ENCODE measurements around the gene DNAAF8. TPM values are rescaled to one million over a fixed set of nuclear protein-coding genes. Genes with fewer than 3 reads are reported as not detected.

DNAAF8 gene
- polyA plus RNA-seq, 1 of the 3 experiments (the other 2 are of a cell fraction), result 3.1 TPM

DNA sequence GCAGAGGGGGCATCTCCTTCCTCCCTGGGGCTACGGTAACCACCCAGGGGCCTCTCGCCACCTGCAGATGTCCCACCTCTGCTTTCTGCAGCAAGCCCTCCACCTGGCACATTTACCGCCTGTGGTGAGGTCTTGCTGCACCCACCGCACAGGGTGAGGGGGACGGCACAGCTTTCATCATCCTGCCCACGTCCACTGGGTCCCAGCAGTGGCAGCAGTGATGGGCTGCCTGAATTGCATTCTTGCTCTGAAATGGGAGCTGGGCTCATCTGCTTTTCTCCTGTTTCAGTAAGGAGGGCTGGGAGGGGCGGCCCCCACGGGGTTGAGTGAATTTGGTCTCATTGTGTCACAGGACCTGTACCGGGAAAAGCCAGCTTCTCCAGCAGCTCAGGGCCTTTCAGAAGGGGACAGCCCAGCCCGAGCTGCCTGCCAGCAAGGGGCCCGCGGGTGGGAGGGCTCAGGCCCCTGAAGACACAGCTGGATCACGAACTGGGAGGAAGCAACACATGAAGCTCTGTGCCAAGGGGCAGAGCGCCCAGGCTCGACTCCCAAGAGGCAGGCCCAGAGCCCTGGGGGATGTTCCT, 12.7 kb downstream of the DNAAF8 start (continued):
- TF ChIP-seq SIN3A (IDR thresholded peaks at IDR 0.05; ENCODE audit: borderline replicate concordance, low read depth, low read length) (no peak), JUND (IDR thresholded peaks at IDR 0.05) (no peak)

DNA sequence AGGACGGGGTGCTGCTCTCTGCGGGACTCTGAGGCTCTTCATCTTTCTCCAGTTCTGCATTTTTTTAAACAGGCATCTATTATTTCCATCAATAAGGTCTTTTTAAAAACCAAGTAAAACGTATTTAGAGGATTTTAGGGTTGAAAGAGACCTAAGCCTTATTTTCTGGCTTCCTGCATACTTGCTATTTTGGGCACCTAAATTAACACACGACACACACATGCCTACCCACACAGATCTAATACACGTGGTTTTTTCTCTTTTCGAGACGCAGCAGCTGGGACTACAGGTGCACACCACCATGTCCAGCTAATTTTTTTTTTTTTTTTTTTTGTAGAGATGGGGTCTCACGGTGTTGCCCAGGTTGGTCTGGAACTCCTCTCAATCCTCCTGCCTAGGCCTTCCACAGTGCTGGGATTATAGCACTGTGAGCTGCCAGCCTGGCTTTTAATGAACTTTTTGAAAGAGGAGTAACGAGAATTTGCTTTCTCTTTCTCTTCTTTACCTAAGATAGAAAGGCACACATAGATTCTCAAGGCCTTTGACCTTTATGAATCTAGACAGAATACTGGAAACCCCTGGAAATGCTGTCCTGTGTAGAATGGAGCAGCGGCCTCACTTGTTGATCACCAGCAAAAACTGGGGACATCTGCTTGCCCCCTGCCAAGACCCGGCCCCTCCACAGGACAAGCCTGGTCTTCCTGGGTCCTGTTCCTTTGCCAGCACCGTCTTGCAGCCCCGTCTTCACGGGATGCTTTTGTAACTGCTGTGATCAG, 13.8 kb downstream of the DNAAF8 start:
- 91% methylated on average over 13 of the region's 14 CpGs for WGBS (ENCODE audit: low lambda C conversion rate)
- H3K9me3 ChIP-seq, result no peaks in the 10 kb centered on the region
- DNase-seq, result no peak
- no peak overlapping the region for H3K4me3 ChIP-seq (ENCODE audit: low read depth in 2 of 2, low read length in 1 of 2)
- H3K9me2 ChIP-seq, result no peaks in the 10 kb centered on the region
- no peak overlapping the region for H3K4me2 ChIP-seq
- no peak overlapping the region for H2AFZ ChIP-seq (ENCODE audit: low read depth)
- no peaks in the 10 kb centered on the region for H4K20me1 ChIP-seq (ENCODE audit: insufficient read depth)
- H3K79me2 ChIP-seq (ENCODE audit: insufficient read depth), result no peaks in the 10 kb centered on the region
- H3K27ac ChIP-seq (ENCODE audit: low read depth in 2 of 2, low read length in 1 of 2), result no peak overlapping the region
- POLR2A ChIA-PET, result interaction anchor here (1.1 kb wide), 1 partner anchor 13 kb away, joined by 3 read pairs; no protein-coding TSS in a partner anchor
- no peak overlapping the region for H3K9ac ChIP-seq
- H3K27me3 ChIP-seq (ENCODE audit: insufficient read depth), result no peaks in the 10 kb centered on the region
- peaks cover 9 to 23% of the 10 kb centered on the region in 2 experiments for H3K36me3 ChIP-seq (replicated peaks in 1 of 2; ENCODE audit: control insufficient read depth in 1 of 2, insufficient read depth in 2 of 2, low read length in 1 of 2)
- TF ChIP-seq PBX3 (IDR thresholded peaks at IDR 0.05) (no peak), SIN3A (IDR thresholded peaks at IDR 0.05; ENCODE audit: borderline replicate concordance, low read depth, low read length) (no peak), RCOR1 (IDR thresholded peaks at IDR 0.05; ENCODE audit: low read length) (no peak), RXRA (IDR thresholded peaks at IDR 0.05; ENCODE audit: borderline replicate concordance, low read depth) (no peak), RFX5 (IDR thresholded peaks at IDR 0.05; ENCODE audit: low read length) (no peak)
- CTCF ChIA-PET, result interaction anchor here (1.2 to 1.5 kb wide), 2 partner anchors 55 to 208 kb away, joined by 3 to 5 read pairs; partner anchors contain the start of gene ROGDI
- H3K4me1 ChIP-seq (ENCODE audit: control insufficient read depth in 1 of 2, insufficient read depth in 2 of 2, low read depth in 1 of 2, low read length in 1 of 2), result no peaks in the 10 kb centered on the region; a peak in 1 of 4 replicates
- no peaks in the 10 kb centered on the region for H3F3A ChIP-seq (replicated peaks; ENCODE audit: insufficient read depth)

GRCh38 chr16:4748682-4749411, 14.5 kb downstream of the DNAAF8 start:
- H3F3A ChIP-seq (replicated peaks; ENCODE audit: insufficient read depth), result no peaks in the 10 kb centered on the region
- ChIA-PET CTCF (no interaction called here), POLR2A (interaction anchor here (1.1 kb wide), 1 partner anchor 14 kb away, joined by 3 read pairs; no protein-coding TSS in a partner anchor)
- no peaks in the 10 kb centered on the region; a peak in 1 of 4 replicates for H3K4me1 ChIP-seq (ENCODE audit: control insufficient read depth in 1 of 2, insufficient read depth in 2 of 2, low read depth in 1 of 2, low read length in 1 of 2)
- no peaks in the 10 kb centered on the region for H4K20me1 ChIP-seq (ENCODE audit: insufficient read depth)
- 93% methylated on average over 8 of the region's 16 CpGs for WGBS (ENCODE audit: low lambda C conversion rate)
- H3K27me3 ChIP-seq (ENCODE audit: insufficient read depth), result no peaks in the 10 kb centered on the region
- no peak overlapping the region for H3K27ac ChIP-seq (ENCODE audit: low read depth in 2 of 2, low read length in 1 of 2)
- TF ChIP-seq FOXM1 (IDR thresholded peaks at IDR 0.05; ENCODE audit: low read depth) (no peak), EZH2phosphoT487 (IDR thresholded peaks at IDR 0.05; ENCODE audit: borderline replicate concordance, low read depth) (no peak), POLR2AphosphoS5 (IDR thresholded peaks at IDR 0.05; ENCODE audit: low read depth, low read length) (no peak), NRF1 (IDR thresholded peaks at IDR 0.05; ENCODE audit: low read depth, low read length) (no peak), FOXJ3 (CRISPR knock-in tag; IDR thresholded peaks at IDR 0.05) (no peak), MXI1 (IDR thresholded peaks at IDR 0.05; ENCODE audit: low read depth, low read length) (no peak), ELF1 (IDR thresholded peaks at IDR 0.05) (no peak), RFX5 (IDR thresholded peaks at IDR 0.05; ENCODE audit: low read length) (no peak), GATA2 (CRISPR knock-in tag; IDR thresholded peaks at IDR 0.05) (no peak), MEF2A (IDR thresholded peaks at IDR 0.05; ENCODE audit: borderline replicate concordance, low read depth) (no peak), FOSL2 (IDR thresholded peaks at IDR 0.05; ENCODE audit: borderline replicate concordance, low read depth) (no peak), SIN3A (IDR thresholded peaks at IDR 0.05; ENCODE audit: borderline replicate concordance, low read depth, low read length) (no peak), RAD21 (IDR thresholded peaks at IDR 0.05; ENCODE audit: low read length) (no peak), YY1 (IDR thresholded peaks at IDR 0.05; ENCODE audit: low read depth) (no peak), SMC3 (IDR thresholded peaks at IDR 0.05; ENCODE audit: low read depth, low read length) (no peak), EP300 (IDR thresholded peaks at IDR 0.05; ENCODE audit: borderline replicate concordance in 1 of 2, low read depth in 1 of 2, low read length in 1 of 2) (no peak)
- TF ChIP-seq, protein P1, sequence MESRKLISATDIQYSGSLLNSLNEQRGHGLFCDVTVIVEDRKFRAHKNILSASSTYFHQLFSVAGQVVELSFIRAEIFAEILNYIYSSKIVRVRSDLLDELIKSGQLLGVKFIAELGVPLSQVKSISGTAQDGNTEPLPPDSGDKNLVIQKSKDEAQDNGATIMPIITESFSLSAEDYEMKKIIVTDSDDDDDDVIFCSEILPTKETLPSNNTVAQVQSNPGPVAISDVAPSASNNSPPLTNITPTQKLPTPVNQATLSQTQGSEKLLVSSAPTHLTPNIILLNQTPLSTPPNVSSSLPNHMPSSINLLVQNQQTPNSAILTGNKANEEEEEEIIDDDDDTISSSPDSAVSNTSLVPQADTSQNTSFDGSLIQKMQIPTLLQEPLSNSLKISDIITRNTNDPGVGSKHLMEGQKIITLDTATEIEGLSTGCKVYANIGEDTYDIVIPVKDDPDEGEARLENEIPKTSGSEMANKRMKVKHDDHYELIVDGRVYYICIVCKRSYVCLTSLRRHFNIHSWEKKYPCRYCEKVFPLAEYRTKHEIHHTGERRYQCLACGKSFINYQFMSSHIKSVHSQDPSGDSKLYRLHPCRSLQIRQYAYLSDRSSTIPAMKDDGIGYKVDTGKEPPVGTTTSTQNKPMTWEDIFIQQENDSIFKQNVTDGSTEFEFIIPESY (IDR thresholded peaks at IDR 0.05; ENCODE audit: borderline replicate concordance, low read depth), result no peak
- H3K79me2 ChIP-seq (ENCODE audit: insufficient read depth), result no peaks in the 10 kb centered on the region
- H3K4me2 ChIP-seq, result no peak overlapping the region
- H3K9me3 ChIP-seq, result no peaks in the 10 kb centered on the region
- no peak overlapping the region for H3K4me3 ChIP-seq (ENCODE audit: low read depth in 2 of 2, low read length in 1 of 2)
- H3K36me3 ChIP-seq (replicated peaks in 1 of 2; ENCODE audit: control insufficient read depth in 1 of 2, insufficient read depth in 2 of 2, low read length in 1 of 2), result peaks cover 9 to 31% of the 10 kb centered on the region in 2 experiments
- H3K9me2 ChIP-seq, result no peaks in the 10 kb centered on the region
- no peak overlapping the region for H3K9ac ChIP-seq
- no peak overlapping the region for H2AFZ ChIP-seq (ENCODE audit: low read depth)
- no peak for DNase-seq

Data from SK-N-SH (cell line).